K562 (cell line): ENCODE results near the gene KCND1. TPM values are rescaled to one million over a fixed set of nuclear protein-coding genes. Genes with fewer than 3 reads are reported as not detected.

Experiments
- ATAC-seq: fragments of 200-7000 bp; cut with Tn5 transposase; 3 replicates; pipeline ENCODE4 v1.9.1; 2020; ENCODE audit warnings: moderate library complexity
- BruUV-seq: library from RNA; stranded (reverse); fragments of 400-500 nt; replicated peaks from 2 replicates; lab custom pipeline; 2021; lab: Mats Ljungman, UMichigan
- CTCF ChIA-PET: fragments of 300-600 bp; formaldehyde crosslinking; extraction: SDS; loops from one replicate; lab custom pipeline; 2021; ENCODE audit warnings: low intra/inter-chr PET ratio; lab: Yijun Ruan, JAX
- POLR2A ChIA-PET: fragments of 300-600, 350-650 bp; sonication (Branson Sonifier 250); formaldehyde crosslinking; extraction: SDS; loops from one replicate; lab custom pipeline; 2021; ENCODE audit warnings: antibody characterized with exemption, inconsistent platforms; lab: Yijun Ruan, JAX
- DNase-seq, 4 experiments: peaks; one replicate each; pipeline versions ENCODE4 v3.0.0 to v3.0.0-alpha.2; 2011 to 2018; ENCODE audit warnings: low spot score in 3 of 4, mixed read lengths in 3 of 4; ENCODE audit errors: extremely low read depth in 1 of 4
- FAIRE-seq: peaks from 2 replicates; lab custom pipeline; 2011; peaks lifted over from hg19 to GRCh38; lab: Jason Lieb, UNC
- H2AFZ ChIP-seq: 2 replicates; pipeline ENCODE4 v1.6.0; 2011; ENCODE audit warnings: low read depth, low read length, control low read depth, inconsistent platforms
- H3K27ac ChIP-seq: fragments of 200-600 bp; 3 replicates; pipeline ENCODE4 v1.8.0; 2011; ENCODE audit warnings: low read depth, mild to moderate bottlenecking, control low read depth, inconsistent platforms, low read length, moderate library complexity, mixed read lengths; ENCODE audit errors: extremely low read depth
- H3K27me3 ChIP-seq, 2 experiments: fragments of 300-600 bp in 1 of 2; 2 replicates in 1 of 2; 3 replicates in 1 of 2; pipeline versions ENCODE4 v1.6.0 to v1.8.0; 2011; ENCODE audit warnings: inconsistent platforms in 2 of 2, low read length in 2 of 2, mild to moderate bottlenecking in 1 of 2, mixed read lengths in 1 of 2, moderate library complexity in 1 of 2; ENCODE audit not compliant: control insufficient read depth in 2 of 2, insufficient read depth in 2 of 2
- H3K36me3 ChIP-seq: fragments of 300-600 bp; 3 replicates; pipeline ENCODE4 v1.8.0; 2011; ENCODE audit warnings: mild to moderate bottlenecking, low read length, inconsistent platforms; ENCODE audit not compliant: control insufficient read depth, insufficient read depth
- H3K4me1 ChIP-seq, 2 experiments: fragments of 200-600 bp in 1 of 2; replicated peaks in 1 of 2; 2 replicates in 1 of 2; 3 replicates in 1 of 2; pipeline versions ENCODE4 v1.5.1 to v1.8.0; 2011; ENCODE audit warnings: inconsistent platforms in 2 of 2, low read length in 2 of 2, mild to moderate bottlenecking in 1 of 2, mixed read lengths in 1 of 2, moderate library complexity in 1 of 2; ENCODE audit not compliant: control insufficient read depth in 2 of 2, insufficient read depth in 2 of 2
- H3K4me2 ChIP-seq: 2 replicates; pipeline ENCODE4 v1.6.1; 2011; ENCODE audit warnings: low read length, control low read depth, inconsistent platforms, mixed read lengths; ENCODE audit not compliant: insufficient read depth
- H3K4me3 ChIP-seq: fragments of 200-600 bp; sonication (generic), shearing (Covaris generic); 2 replicates; pipeline ENCODE4 v1.5.1; 2016; ENCODE audit warnings: control low read depth, inconsistent platforms
- H3K79me2 ChIP-seq: fragments of 200-600 bp; 3 replicates; pipeline ENCODE4 v1.8.0; 2011; ENCODE audit warnings: low read length, inconsistent platforms; ENCODE audit not compliant: control insufficient read depth, insufficient read depth
- H3K9ac ChIP-seq, 2 experiments: 2 replicates each; pipeline versions ENCODE4 v1.6.0 to v1.6.1; 2011; ENCODE audit warnings: low read depth in 2 of 2, low read length in 2 of 2, control low read depth in 1 of 2, inconsistent platforms in 1 of 2, mild to moderate bottlenecking in 1 of 2, mixed read lengths in 1 of 2; ENCODE audit not compliant: insufficient read depth in 1 of 2
- H3K9me1 ChIP-seq: one replicate; pipeline ENCODE4 v1.6.0; 2011; ENCODE audit warnings: inconsistent platforms, mild to moderate bottlenecking, low read length, moderate library complexity; ENCODE audit not compliant: control insufficient read depth, insufficient read depth
- H3K9me3 ChIP-seq: replicated peaks from 2 replicates; pipeline ENCODE4 v1.5.1; 2011; ENCODE audit warnings: low read depth, low read length, inconsistent platforms; ENCODE audit not compliant: control insufficient read depth, insufficient read depth
- H4K20me1 ChIP-seq: replicated peaks from 2 replicates; pipeline ENCODE4 v1.6.1; 2011; ENCODE audit warnings: low read length, inconsistent platforms, mixed read lengths; ENCODE audit not compliant: control insufficient read depth, insufficient read depth
- FOXK2 ChIP-seq, 2 experiments: fragments of 450-650 bp; IDR thresholded peaks in 1 of 2; conservative IDR thresholded peaks in 1 of 2; 2 replicates each; pipeline ENCODE4 v1.6.1; 2016; ENCODE audit warnings: low read depth in 2 of 2, mild to moderate bottlenecking in 1 of 2
- GABPB2 ChIP-seq: fragments of 250-450 bp; sonication (Bioruptor Pico); conservative IDR thresholded peaks from 2 replicates; pipeline ENCODE4 v1.5.1; 2021; ENCODE audit warnings: mild to moderate bottlenecking
- NELFE ChIP-seq: IDR thresholded peaks from 2 replicates; pipeline ENCODE4 v1.6.1; 2011; ENCODE audit warnings: mild to moderate bottlenecking; ENCODE audit not compliant: insufficient read depth, insufficient read length
- TBL1XR1 ChIP-seq, 2 experiments: IDR thresholded peaks; 2 replicates each; pipeline ENCODE4 v1.6.1; 2012; ENCODE audit warnings: improper control_type of control experiment in 2 of 2, low read length in 2 of 2, mild to moderate bottlenecking in 1 of 2
- ZNF668 ChIP-seq: fragments of 250-450 bp; sonication (Bioruptor Pico); IDR thresholded peaks from 2 replicates; pipeline ENCODE4 v1.8.0; 2022; ENCODE audit warnings: mild to moderate bottlenecking, inconsistent platforms
- WGBS: fragments of 100-300 bp; shearing (Covaris generic); methylation state at CpG from one replicate; pipeline ENCODE4 v1.1.6; 2016; ENCODE audit warnings: low coverage, mixed read lengths; ENCODE audit not compliant: insufficient coverage; ENCODE audit errors: missing lambda C conversion rate; 5-methylcytosine and 5-hydroxymethylcytosine counted together
- in situ Hi-C: fragments of 300-500 bp; cut with MboI; formaldehyde crosslinking; loops from 4 replicates; pipeline ENCODE4 v1.15.0; 2018; ENCODE audit warnings: inconsistent platforms, mixed read lengths
- intact Hi-C: fragments of 100-400 bp; cut with micrococcal nuclease; formaldehyde crosslinking; loops from 2 replicates; pipeline ENCODE4 v1.14.2; 2022
- polyA plus RNA-seq, 8 experiments: library from polyadenylated mRNA; depleted of rRNA in 4 of 8; stranded (reverse) in 5 of 8; unstranded in 3 of 8; fragments of >200 nt; fragmentation: Nextera tagmentation in 2 of 8; fragmentation: Illumina TruSeq in 1 of 8; extraction: Ambion mirVana in 2 of 8; extraction: Trizol in 1 of 8; gene quantifications; 2 replicates each; pipeline versions ENCODE4 v1.2.1 to v1.2.3, GENCODE V29; 2011 to 2014; ENCODE audit warnings: inconsistent platforms in 1 of 8, missing spikeins in 1 of 8
- total RNA-seq, 7 experiments: library from RNA; depleted of rRNA in 6 of 7; stranded (reverse); fragments of >200 nt in 6 of 7; fragmentation: Illumina TruSeq in 2 of 7; extraction: Trizol in 2 of 7; gene quantifications; 2 replicates each; pipeline versions ENCODE4 v1.2.1 to v1.2.3, GENCODE V29; 2011 to 2021; ENCODE audit warnings: low replicate concordance in 1 of 7
- TF ChIP-seq, protein P1 (sequence below): fragments of 450-650 bp; formaldehyde crosslinking; IDR thresholded peaks from 2 replicates; pipeline ENCODE4 v1.4.0; 2020; ENCODE audit warnings: mild to moderate bottlenecking, moderate library complexity
- TF ChIP-seq, protein P2 (sequence below): fragments of 250-450 bp; sonication (Bioruptor Pico); IDR thresholded peaks from 2 replicates; pipeline ENCODE4 v1.5.0; 2021; ENCODE audit warnings: mild to moderate bottlenecking, moderate library complexity
- TF ChIP-seq, protein P3 (sequence below), 2 experiments: fragments of 450-650 bp; formaldehyde crosslinking in 1 of 2; IDR thresholded peaks; 2 replicates each; pipeline versions ENCODE4 v1.4.0 to v1.6.1; 2014 to 2020; ENCODE audit warnings: mild to moderate bottlenecking in 2 of 2, borderline replicate concordance in 1 of 2, low read depth in 1 of 2

Gene KCND1
- total and polyA plus RNA-seq, 9 of the 15 experiments (the other 6 are each of a cell fraction or from before 2014, with no cell fraction given): 0.06 to 0.83 (median 0.39) TPM; not detected in 1

DNA sequence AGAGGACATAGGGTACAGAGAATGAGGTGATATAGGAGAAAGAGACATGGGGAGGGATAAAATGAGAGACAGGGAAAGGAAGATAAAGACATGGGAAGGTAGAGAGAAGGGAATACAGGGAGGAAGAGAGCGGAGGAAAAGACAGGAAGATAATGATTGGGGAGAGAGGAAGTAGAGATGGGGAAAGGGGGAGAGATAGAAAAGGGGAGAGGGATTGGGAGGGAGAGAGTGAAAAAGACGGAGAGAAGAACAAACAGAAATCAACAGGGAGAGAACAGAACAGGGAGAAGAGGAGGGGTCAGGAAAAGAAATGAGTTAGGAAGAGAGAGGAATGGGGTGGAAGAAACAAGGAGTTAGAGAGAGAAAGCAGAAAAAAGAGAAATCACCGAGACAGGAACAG is 25.8 kb upstream of the KCND1 start:
- Histone ChIP-seq H3K79me2 (peaks cover 18% of the 10 kb centered on the region), H3K4me3 (no peak overlapping the region), H3K36me3 (peaks cover 48% of the 10 kb centered on the region; the same call in 2 of the 3 replicates), H3K9me1 (no peaks in the 10 kb centered on the region), H3K4me2 (no peak overlapping the region), H3K9ac (no peak overlapping the region), H3K27me3 (no peaks in the 10 kb centered on the region), H3K4me1 (peaks cover 0 to 3% of the 10 kb centered on the region in 2 experiments; a peak in 2 of 5 replicates), H2AFZ (no peak overlapping the region), H4K20me1 (no peaks in the 10 kb centered on the region), H3K27ac (no peak overlapping the region), H3K9me3 (no peaks in the 10 kb centered on the region)
- ChIA-PET POLR2A (no interaction called here), CTCF (no interaction called here)
- DNase-seq: no peak
- FAIRE-seq: no peak
- no TSS peak for BruUV-seq
- in situ Hi-C loops (no loop called here), intact Hi-C loops (no loop called here)
- 80% methylated on average over 1 of the region's 3 CpGs for WGBS
- ATAC-seq: no peak
- TF ChIP-seq ZNF668: no peak
- TF ChIP-seq, protein P1, sequence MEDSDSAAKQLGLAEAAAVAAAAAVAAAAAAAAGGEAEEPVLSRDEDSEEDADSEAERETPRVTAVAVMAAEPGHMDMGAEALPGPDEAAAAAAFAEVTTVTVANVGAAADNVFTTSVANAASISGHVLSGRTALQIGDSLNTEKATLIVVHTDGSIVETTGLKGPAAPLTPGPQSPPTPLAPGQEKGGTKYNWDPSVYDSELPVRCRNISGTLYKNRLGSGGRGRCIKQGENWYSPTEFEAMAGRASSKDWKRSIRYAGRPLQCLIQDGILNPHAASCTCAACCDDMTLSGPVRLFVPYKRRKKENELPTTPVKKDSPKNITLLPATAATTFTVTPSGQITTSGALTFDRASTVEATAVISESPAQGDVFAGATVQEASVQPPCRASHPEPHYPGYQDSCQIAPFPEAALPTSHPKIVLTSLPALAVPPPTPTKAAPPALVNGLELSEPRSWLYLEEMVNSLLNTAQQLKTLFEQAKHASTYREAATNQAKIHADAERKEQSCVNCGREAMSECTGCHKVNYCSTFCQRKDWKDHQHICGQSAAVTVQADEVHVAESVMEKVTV (CRISPR knock-in tag): no peak
- TF ChIP-seq, protein P2, sequence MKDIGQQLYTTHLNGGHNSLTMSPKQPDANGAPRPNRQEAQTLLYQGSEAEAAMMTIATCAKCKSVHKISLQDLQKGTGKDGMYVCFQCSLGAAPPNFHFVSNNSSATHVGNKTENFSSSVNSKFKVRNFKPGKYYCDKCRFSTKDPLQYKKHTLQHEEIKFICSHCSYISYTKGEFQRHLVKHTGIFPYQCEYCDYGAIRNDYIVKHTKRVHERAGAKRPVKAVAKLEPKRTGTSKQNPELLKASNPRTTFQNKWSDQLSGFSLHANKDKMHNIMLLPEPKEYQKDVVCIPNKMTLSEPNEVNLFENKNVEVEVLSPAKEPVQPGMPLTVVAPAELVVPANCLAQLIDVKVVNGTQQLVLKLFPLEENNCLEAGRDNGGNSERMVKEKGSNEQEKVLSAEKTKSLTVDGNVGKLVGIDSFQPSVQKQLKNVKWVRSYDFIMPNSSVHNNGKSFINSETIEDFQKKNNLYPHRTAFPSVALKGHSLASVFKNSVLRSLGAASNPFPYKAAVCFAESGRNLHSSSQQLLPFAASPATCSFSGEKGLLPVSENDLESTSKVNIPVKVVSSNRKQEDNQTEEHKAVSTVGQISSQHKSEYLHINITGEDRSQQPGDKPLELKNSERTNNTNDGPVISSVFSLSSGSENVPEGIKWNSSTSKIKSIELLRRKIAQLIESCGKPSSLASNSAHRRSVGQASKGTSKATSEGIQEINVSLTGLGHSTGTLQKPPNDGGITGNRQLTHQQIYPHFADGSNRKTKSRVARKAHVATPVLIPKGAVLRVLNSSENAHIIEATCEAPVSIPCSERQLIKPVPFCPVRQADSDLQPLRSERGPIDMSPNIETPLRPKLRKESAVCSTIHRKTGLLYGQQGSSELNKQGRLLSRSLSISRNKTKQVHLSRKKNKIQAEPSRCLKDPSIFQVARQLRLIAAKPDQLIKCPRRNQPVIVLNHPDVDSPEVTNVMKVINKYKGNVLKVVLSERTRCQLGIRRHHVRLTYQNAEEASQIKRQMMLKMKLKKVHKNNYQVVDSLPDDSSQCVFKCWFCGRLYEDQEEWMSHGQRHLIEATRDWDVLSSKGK (CRISPR knock-in tag): no peak
- TF ChIP-seq FOXK2 (conservative IDR thresholded peaks at IDR 0.05 in 1 of 2, IDR thresholded peaks at IDR 0.05 in 1 of 2; ENCODE audit: low read depth in 2 of 2): no peak
- TF ChIP-seq TBL1XR1 (IDR thresholded peaks at IDR 0.05; ENCODE audit: low read length in 2 of 2): no peak
- no peak for TF ChIP-seq GABPB2 (CRISPR knock-in tag)
- TF ChIP-seq, protein P3, sequence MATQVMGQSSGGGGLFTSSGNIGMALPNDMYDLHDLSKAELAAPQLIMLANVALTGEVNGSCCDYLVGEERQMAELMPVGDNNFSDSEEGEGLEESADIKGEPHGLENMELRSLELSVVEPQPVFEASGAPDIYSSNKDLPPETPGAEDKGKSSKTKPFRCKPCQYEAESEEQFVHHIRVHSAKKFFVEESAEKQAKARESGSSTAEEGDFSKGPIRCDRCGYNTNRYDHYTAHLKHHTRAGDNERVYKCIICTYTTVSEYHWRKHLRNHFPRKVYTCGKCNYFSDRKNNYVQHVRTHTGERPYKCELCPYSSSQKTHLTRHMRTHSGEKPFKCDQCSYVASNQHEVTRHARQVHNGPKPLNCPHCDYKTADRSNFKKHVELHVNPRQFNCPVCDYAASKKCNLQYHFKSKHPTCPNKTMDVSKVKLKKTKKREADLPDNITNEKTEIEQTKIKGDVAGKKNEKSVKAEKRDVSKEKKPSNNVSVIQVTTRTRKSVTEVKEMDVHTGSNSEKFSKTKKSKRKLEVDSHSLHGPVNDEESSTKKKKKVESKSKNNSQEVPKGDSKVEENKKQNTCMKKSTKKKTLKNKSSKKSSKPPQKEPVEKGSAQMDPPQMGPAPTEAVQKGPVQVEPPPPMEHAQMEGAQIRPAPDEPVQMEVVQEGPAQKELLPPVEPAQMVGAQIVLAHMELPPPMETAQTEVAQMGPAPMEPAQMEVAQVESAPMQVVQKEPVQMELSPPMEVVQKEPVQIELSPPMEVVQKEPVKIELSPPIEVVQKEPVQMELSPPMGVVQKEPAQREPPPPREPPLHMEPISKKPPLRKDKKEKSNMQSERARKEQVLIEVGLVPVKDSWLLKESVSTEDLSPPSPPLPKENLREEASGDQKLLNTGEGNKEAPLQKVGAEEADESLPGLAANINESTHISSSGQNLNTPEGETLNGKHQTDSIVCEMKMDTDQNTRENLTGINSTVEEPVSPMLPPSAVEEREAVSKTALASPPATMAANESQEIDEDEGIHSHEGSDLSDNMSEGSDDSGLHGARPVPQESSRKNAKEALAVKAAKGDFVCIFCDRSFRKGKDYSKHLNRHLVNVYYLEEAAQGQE (IDR thresholded peaks at IDR 0.05; ENCODE audit: borderline replicate concordance): no peak
- TF ChIP-seq, protein P3 (CRISPR knock-in tag; IDR thresholded peaks at IDR 0.05; ENCODE audit: low read depth): no peak
- no peak for TF ChIP-seq NELFE
